GM19193 (cell line): ENCODE results near the gene APLP1.

Experiments
- POLR2A ChIP-seq: IDR thresholded peaks from 4 replicates; pipeline ENCODE4 v1.6.1; 2011; ENCODE audit not compliant: insufficient read depth, insufficient read length; ENCODE audit errors: extremely low read depth

APLP1 gene

GRCh38 chr19:35868172-35868822 is at the start of gene APLP1:
APLP1 (plus strand) TSS chr19:35868574; CDS start chr19:35868637, 63 bp downstream.
- TF ChIP-seq POLR2A = no peak

GRCh38 chr19:35822579-35822978 is 45.8 kb upstream of the APLP1 start:
- no peak for TF ChIP-seq POLR2A

DNA sequence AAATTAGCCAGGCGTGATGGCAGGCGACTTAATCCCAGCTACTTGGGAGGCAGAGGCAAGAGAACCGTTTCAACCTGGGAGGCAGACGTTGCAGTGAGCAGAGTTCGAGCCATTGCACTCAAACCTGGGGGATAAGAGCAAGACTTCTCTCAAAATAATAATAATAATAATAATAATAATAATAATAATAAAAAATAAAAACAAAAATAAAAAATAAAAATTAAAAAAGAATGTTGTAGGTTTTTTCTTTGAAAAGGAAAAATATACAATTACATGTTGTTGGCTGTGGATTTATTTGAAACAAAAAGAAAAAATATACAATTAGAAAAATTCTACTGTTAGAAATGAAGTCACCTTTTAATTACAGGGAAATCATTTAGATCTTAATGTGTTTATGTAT is 44.2 kb upstream of the APLP1 start:
- TF ChIP-seq POLR2A = no peak

- TF ChIP-seq POLR2A = no peak
These were observed 39.6 kb upstream of the APLP1 start for GRCh38 chr19:35828692-35829301.

- TF ChIP-seq POLR2A = no peak
These were observed 37.4 kb upstream of the APLP1 start for GRCh38 chr19:35830986-35831385.

DNA sequence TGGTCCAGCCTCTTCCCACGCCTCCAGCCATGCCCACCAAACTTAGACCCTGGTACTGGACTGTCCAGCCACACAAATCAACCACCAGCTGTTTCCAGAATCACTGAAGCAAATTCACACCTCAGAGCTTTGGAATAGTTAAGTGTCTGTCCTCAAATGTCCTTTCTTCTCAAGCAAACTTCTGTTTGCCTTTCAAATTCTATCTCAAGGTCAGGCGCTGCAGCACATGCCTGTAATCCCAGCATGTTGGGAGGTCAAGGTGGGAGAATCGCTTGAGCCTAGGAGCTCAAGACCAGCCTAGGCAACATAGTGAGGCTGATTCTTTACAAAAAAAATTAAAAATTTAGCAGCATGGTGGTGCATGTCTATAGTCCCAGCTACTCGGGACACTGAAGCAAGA is 36.3 kb upstream of the APLP1 start:
- no peak for TF ChIP-seq POLR2A

GRCh38 chr19:35833972-35834371 is 34.4 kb upstream of the APLP1 start:
- no peak for TF ChIP-seq POLR2A

DNA sequence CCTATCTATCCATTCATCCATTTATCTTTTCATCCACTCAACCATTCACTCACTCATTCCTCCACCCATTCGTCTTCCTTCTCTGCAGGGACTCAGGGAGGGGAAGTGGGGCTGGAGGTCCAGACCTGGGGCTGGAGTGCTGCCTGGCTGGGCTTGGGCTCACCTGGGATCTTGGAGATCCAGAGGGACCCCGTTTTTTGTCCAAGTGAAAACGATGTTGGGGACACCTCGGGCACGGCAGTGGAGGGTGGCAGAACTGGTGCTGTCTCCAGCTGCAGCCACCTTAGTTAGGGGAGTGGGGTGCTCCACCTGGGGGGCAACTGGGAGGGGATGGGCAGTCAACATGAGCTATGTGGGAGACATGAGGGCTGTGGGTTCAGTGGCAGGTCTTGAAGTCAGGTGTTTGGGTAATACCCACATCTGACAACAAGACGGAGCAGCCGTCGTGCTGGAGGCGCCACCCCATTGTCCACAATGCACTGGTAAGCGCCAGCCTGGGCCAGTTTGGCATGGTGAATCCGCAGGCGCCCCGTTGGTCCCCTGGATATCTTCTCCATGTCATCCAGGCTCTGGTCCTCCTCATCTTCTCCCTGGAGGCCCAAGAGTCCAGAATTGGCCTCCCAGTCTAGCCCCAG is 26.3 kb upstream of the APLP1 start:
- TF ChIP-seq POLR2A = no peak

DNA sequence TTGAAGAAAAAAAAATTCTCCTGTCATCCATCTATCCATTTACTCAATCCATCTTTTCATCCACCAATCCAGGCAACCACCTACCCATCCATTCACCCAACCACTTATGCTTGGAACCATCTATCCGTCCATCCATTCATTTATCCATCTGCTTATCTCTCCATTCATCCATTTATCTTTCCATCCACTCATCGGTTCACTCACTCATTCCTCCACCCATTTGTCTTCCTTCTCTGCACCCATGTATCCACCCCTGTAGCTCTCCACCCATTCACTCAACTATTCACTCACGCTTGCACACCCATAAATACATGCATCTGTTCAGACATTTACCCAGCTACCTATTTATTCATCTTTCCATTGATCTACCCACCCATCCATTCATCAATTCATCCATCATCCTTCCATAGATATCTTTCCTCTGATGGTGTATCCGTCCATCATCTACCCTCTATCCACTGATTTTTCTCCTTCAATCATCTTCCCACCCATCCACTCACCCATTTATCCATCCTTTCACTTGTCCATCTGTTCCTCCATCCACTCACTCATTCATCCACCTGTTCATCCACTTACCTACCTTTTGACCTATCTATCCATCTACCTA is 25.6 kb upstream of the APLP1 start:
- no peak for TF ChIP-seq POLR2A

GRCh38 chr19:35843676-35844481 is 24.5 kb upstream of the APLP1 start:
- no peak for TF ChIP-seq POLR2A

GRCh38 chr19:35844482-35845214 is 23.7 kb upstream of the APLP1 start:
- no peak for TF ChIP-seq POLR2A

GRCh38 chr19:35845215-35846037 is 22.9 kb upstream of the APLP1 start:
- no peak for TF ChIP-seq POLR2A

DNA sequence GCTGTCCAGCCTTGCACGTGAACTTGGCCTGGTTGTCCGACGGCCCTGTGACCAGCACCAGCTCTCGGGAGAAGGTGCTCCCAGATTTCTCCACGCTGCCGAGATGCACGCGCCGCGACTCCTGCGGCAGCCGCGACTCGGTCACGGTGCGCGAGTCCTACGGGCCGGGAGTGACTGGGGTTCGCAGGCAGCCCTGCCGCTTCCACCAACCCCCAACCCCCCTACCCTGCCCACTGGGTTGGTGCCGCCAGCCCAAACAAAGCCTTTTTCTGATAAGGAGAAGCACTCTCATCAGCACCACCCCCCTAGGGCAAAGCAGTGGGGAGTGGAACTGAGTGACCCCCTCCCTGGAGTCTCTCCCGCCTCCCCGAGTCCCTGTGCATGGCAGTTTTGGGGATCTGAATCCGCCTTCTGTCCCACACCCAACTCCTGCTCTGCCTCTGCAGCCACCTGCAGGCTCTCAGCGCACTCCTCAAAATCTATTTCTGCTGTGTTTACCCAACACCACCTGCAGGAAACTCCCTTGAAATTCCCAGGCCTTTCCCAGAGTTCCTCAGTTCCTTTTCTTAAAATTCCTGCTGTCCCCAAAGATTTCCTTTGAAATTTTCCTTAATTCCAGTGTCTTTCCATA is 22.2 kb upstream of the APLP1 start:
- TF ChIP-seq POLR2A = no peak
